Hematopoietic multipotent progenitor cell treated with erythropoietin and hydrocortisone succinate and interleukin-3 and kit ligand, for 6 days (in vitro differentiated cells): ENCODE results near the gene DSC2.

Experiments used
- DNase-seq: peaks from one replicate; pipeline ENCODE4 v3.0.0-alpha.2; 2015

Gene DSC2

GRCh38 chr18:31097666-31098065 lies 4.6 kb downstream of the DSC2 start:
- no peak for DNase-seq

GRCh38 chr18:31093880-31094279 lies 8.3 kb downstream of the DSC2 start:
- DNase-seq: no peak

- no peak for DNase-seq
Measured at GRCh38 chr18:31093294-31093693, 8.9 kb downstream of the DSC2 start.

GRCh38 chr18:31091350-31091749 lies 10.9 kb downstream of the DSC2 start:
- no peak for DNase-seq

GRCh38 chr18:31088532-31088931 lies 13.7 kb downstream of the DSC2 start:
- no peak for DNase-seq

- peak; percentile 3 for DNase-seq
Measured at GRCh38 chr18:31079973-31080372, 22.2 kb downstream of the DSC2 start.

GRCh38 chr18:31077878-31078277 lies 24.3 kb downstream of the DSC2 start:
- DNase-seq: peak; percentile 2

- DNase-seq: no peak
Measured at GRCh38 chr18:31072175-31072574, 30.0 kb downstream of the DSC2 start.

GRCh38 chr18:31070206-31070605 lies 32.0 kb downstream of the DSC2 start:
- no peak for DNase-seq

GRCh38 chr18:31066266-31066665 lies 36.0 kb downstream of the DSC2 start:
- DNase-seq: no peak

GRCh38 chr18:31065036-31065773 lies 37.0 kb downstream of the DSC2 start:
- no peak for DNase-seq

- no peak for DNase-seq
Measured at GRCh38 chr18:31064130-31064529, 38.1 kb downstream of the DSC2 start.

- DNase-seq: no peak
Measured at GRCh38 chr18:31061945-31062344, 40.3 kb downstream of the DSC2 start.

- DNase-seq: no peak
Measured at GRCh38 chr18:31058897-31059296, 43.3 kb downstream of the DSC2 start.

GRCh38 chr18:31057917-31058316 lies 44.3 kb downstream of the DSC2 start:
- no peak for DNase-seq

GRCh38 chr18:31057051-31057450 lies 45.2 kb downstream of the DSC2 start:
- DNase-seq: no peak

GRCh38 chr18:31056296-31056695 lies 45.9 kb downstream of the DSC2 start:
- DNase-seq: no peak

- DNase-seq: no peak
Measured at GRCh38 chr18:31050635-31051034, 51.6 kb downstream of the DSC2 start.

GRCh38 chr18:31049189-31049588 lies 53.0 kb downstream of the DSC2 start:
- DNase-seq: peak; percentile 9

- DNase-seq: no peak
Measured at GRCh38 chr18:31048216-31048615, 54.0 kb downstream of the DSC2 start.

- no peak for DNase-seq
Measured at GRCh38 chr18:31046916-31047315, 55.3 kb downstream of the DSC2 start.

GRCh38 chr18:31045599-31045998 lies 56.6 kb downstream of the DSC2 start:
- DNase-seq: no peak

- no peak for DNase-seq
Measured at GRCh38 chr18:31044926-31045325, 57.3 kb downstream of the DSC2 start.

- no peak for DNase-seq
Measured at GRCh38 chr18:31043709-31044108, 58.5 kb downstream of the DSC2 start.
